Measurements from ENCODE around the gene NF1.

Gene NF1

DNA sequence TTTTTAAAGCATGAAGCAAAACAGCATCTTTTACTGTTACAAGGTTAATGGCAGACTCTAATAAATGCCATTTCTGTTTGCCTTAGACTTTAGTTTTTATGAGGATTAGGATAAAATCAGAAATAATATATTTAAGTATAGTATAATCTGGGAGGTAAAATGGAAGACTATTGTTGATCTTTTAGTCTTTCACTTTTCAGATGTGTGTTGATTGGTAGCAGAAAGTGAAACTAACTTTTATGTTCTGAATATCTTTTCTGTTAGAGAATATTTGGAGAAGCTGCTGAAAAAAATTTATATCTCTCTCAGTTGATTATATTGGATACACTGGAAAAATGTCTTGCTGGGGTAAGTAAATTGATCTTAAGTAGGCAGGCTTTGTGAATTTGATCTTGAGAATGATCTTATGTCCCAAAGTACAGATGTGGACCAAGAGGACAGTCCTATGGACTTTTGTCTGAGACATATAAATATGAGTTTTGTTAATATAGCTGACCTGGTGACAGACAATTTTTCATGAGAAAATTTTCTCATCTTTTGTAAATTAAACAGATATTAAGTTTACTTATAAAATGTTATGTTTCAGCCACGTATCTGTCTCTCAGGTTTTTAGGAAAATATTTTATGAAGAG, 64.1 kb downstream of the NF1 start:
- no peak for TF ChIP-seq CTCF (IDR thresholded peaks at IDR 0.05; ENCODE audit: control insufficient read depth, extremely low read depth, insufficient read depth)
- no peak overlapping the region for H3K4me3 ChIP-seq (ENCODE audit: low read depth, low read length)
- DNase-seq (ENCODE audit: low read depth) = no peak

- no peak for TF ChIP-seq CTCF (IDR thresholded peaks at IDR 0.05; ENCODE audit: control insufficient read depth, extremely low read depth, insufficient read depth)
- no peak for DNase-seq (ENCODE audit: low read depth)
- no peak overlapping the region for H3K4me3 ChIP-seq (ENCODE audit: low read depth, low read length)
Measured at GRCh38 chr17:31163091-31163781, 68.5 kb downstream of the NF1 start.

DNA sequence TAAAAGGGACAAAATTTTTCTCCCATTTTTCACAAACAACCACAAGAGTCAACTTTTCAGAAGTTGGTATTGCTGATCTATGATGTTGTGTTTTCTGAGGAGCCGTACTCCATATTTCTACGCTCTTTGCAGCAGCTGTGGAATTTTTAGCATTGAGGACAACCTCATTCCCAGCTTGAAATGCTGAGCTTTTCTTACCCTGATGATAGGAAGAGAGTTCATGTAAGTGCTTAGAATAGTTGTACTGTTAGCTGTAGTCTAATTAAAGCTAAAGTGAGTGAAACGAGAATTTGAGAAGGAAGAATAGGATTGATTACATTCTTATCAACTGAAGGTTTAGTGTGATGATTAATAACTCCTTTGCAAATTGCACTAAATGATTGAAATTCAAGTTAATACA, 72.3 kb downstream of the NF1 start:
- DNase-seq (ENCODE audit: low read depth) = no peak
- no peak for TF ChIP-seq CTCF (IDR thresholded peaks at IDR 0.05; ENCODE audit: control insufficient read depth, extremely low read depth, insufficient read depth)
- H3K4me3 ChIP-seq (ENCODE audit: low read depth, low read length) = no peak overlapping the region

DNA sequence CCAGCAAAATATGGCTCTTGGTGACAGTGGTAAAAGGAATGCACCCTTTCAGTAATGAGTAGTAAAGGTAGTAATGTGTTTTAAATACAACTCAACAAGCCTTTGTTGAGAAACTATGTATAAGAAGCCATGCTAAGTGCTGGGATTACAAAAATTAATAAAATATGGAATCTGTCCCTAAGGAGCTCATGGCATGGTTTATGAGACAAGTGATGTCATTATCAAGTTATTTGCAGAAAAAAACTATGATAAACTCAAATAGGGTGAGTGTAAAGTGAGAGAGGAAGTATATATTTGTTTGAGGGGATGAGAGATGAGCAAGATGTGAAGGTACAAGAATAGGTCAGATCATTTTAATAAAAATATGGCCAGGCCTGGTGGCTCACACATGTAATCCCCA, 76.9 kb downstream of the NF1 start:
- DNase-seq (ENCODE audit: low read depth) = no peak
- no peak for TF ChIP-seq CTCF (IDR thresholded peaks at IDR 0.05; ENCODE audit: control insufficient read depth, extremely low read depth, insufficient read depth)
- H3K4me3 ChIP-seq (ENCODE audit: low read depth, low read length) = no peak overlapping the region

DNA sequence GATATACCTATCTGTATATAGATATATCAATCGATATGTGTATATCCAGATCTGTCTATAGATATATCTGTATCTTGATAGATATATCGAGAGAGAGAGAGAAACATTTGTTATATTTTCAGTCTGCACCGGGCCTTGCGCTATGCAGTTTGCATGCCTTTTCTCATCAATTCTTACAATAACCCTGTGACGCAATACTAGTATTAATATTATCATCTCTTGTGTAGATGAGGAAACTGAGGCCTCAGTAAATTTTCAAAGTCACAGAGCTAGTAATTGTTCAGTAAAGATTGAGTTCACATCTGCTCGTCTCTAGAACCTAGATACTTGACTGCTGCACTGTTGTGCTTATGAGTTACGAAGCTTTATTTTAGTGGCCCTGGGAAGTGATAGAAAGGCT, 77.6 kb downstream of the NF1 start:
- no peak for TF ChIP-seq CTCF (IDR thresholded peaks at IDR 0.05; ENCODE audit: control insufficient read depth, extremely low read depth, insufficient read depth)
- no peak for DNase-seq (ENCODE audit: low read depth)
- no peak overlapping the region for H3K4me3 ChIP-seq (ENCODE audit: low read depth, low read length)

GRCh38 chr17:31174215-31174614, 79.4 kb downstream of the NF1 start:
- H3K4me3 ChIP-seq (ENCODE audit: low read depth, low read length) = no peak overlapping the region
- no peak for DNase-seq (ENCODE audit: low read depth)

More at GRCh38 chr17:31174215-31174614, 79.4 kb downstream of the NF1 start:
- TF ChIP-seq CTCF (IDR thresholded peaks at IDR 0.05; ENCODE audit: control insufficient read depth, extremely low read depth, insufficient read depth) = no peak

Measured in LNCaP clone FGC (cell line).